Endothelial cell of umbilical vein (primary cell): ENCODE measurements around the gene C16orf87. TPM values are rescaled to one million over a fixed set of nuclear protein-coding genes. Genes with fewer than 3 reads are reported as not detected.

Source experiments
- BruUV-seq: library from RNA; stranded (reverse); fragments of 400-500 nt; replicated peaks from 2 replicates; lab custom pipeline; 2021; lab: Mats Ljungman, UMichigan
- CTCF ChIA-PET: fragments of 300-600, 350-600 bp; sonication (Branson Sonifier 250); formaldehyde crosslinking; loops from one replicate; lab custom pipeline; 2021; ENCODE audit warnings: antibody characterized with exemption, inconsistent platforms; lab: Charles Lee
- POLR2A ChIA-PET: fragments of 300-600, 350-600 bp; sonication (Branson Sonifier 250); formaldehyde crosslinking; loops from one replicate; lab custom pipeline; 2021; ENCODE audit warnings: antibody characterized with exemption, inconsistent platforms; lab: Charles Lee
- DNase-seq: peaks from one replicate; pipeline ENCODE4 v3.0.0-alpha.2; 2011; ENCODE audit warnings: low read depth, low spot score
- FAIRE-seq: peaks from 2 replicates; lab custom pipeline; 2011; peaks lifted over from hg19 to GRCh38; lab: Jason Lieb, UNC
- H2AFZ ChIP-seq: 2 replicates; pipeline ENCODE4 v1.6.0; 2012; ENCODE audit warnings: low read depth, low read length, control low read depth, inconsistent platforms
- H3K27ac ChIP-seq: 2 replicates; pipeline ENCODE4 v1.5.1; 2011; ENCODE audit warnings: low read depth, mild to moderate bottlenecking, control low read depth, low read length, moderate library complexity; ENCODE audit not compliant: insufficient read depth
- H3K27me3 ChIP-seq, 2 experiments: 2 replicates each; pipeline versions ENCODE4 v1.6.0 to v1.6.1; 2011; ENCODE audit warnings: low read length in 2 of 2, mixed read lengths in 1 of 2; ENCODE audit not compliant: control insufficient read depth in 2 of 2, insufficient read depth in 2 of 2
- H3K36me3 ChIP-seq, 2 experiments: 2 replicates in 1 of 2; 3 replicates in 1 of 2; pipeline ENCODE4 v1.5.1; 2011; ENCODE audit warnings: low read length in 2 of 2, mild to moderate bottlenecking in 1 of 2, moderate library complexity in 1 of 2; ENCODE audit not compliant: control insufficient read depth in 2 of 2, insufficient read depth in 2 of 2; ENCODE audit errors: extremely low read depth in 1 of 2
- H3K4me1 ChIP-seq: 3 replicates; pipeline ENCODE4 v1.5.1; 2011; ENCODE audit warnings: mild to moderate bottlenecking, low read length; ENCODE audit not compliant: control insufficient read depth, insufficient read depth; ENCODE audit errors: extremely low read depth
- H3K4me2 ChIP-seq: 2 replicates; pipeline ENCODE4 v1.6.1; 2011; ENCODE audit warnings: low read length, control low read depth, mixed read lengths; ENCODE audit not compliant: insufficient read depth
- H3K4me3 ChIP-seq, 3 experiments: fragments of 200-600 bp in 1 of 3; sonication (generic), shearing (Covaris generic) in 1 of 3; replicated peaks in 1 of 3; 2 replicates each; pipeline ENCODE4 v1.5.1; 2011 to 2016; ENCODE audit warnings: control low read depth in 3 of 3, low read length in 3 of 3, mild to moderate bottlenecking in 2 of 3, inconsistent platforms in 1 of 3, low read depth in 1 of 3, moderate library complexity in 1 of 3; ENCODE audit not compliant: insufficient read depth in 1 of 3
- H3K79me2 ChIP-seq: 2 replicates; pipeline ENCODE4 v1.6.0; 2012; ENCODE audit warnings: low read length, inconsistent platforms; ENCODE audit not compliant: control insufficient read depth, insufficient read depth
- H3K9ac ChIP-seq: replicated peaks from 2 replicates; pipeline ENCODE3; 2011; ENCODE audit warnings: low read length, control low read depth; ENCODE audit not compliant: insufficient read depth; ENCODE audit errors: extremely low read depth
- H3K9me1 ChIP-seq: replicated peaks from 3 replicates; pipeline ENCODE4 v1.6.0; 2011; ENCODE audit warnings: mild to moderate bottlenecking, low read length; ENCODE audit not compliant: control insufficient read depth, insufficient read depth; ENCODE audit errors: extremely low read depth
- H3K9me3 ChIP-seq: replicated peaks from 2 replicates; pipeline ENCODE4 v1.5.1; 2012; ENCODE audit warnings: low read length, inconsistent platforms; ENCODE audit not compliant: control insufficient read depth, insufficient read depth
- H4K20me1 ChIP-seq: replicated peaks from 2 replicates; pipeline ENCODE3; 2011; ENCODE audit warnings: mild to moderate bottlenecking, low read length; ENCODE audit not compliant: control insufficient read depth, insufficient read depth; ENCODE audit errors: extremely low read depth
- CTCF ChIP-seq, 2 donors: IDR thresholded peaks; 1 replicate in 1 of 2; 2 replicates in 1 of 2; pipeline ENCODE4 v1.5.1; 2011; ENCODE audit warnings: low read length in 2 of 2, mild to moderate bottlenecking in 2 of 2, moderate library complexity in 2 of 2, control low read depth in 1 of 2, inconsistent platforms in 1 of 2, low read depth in 1 of 2; ENCODE audit not compliant: insufficient read depth in 1 of 2; ENCODE audit errors: extremely low read depth in 1 of 2
- EZH2 ChIP-seq: IDR thresholded peaks from 2 replicates; pipeline ENCODE4 v1.6.1; 2012; ENCODE audit warnings: borderline replicate concordance, low read depth, mild to moderate bottlenecking, moderate library complexity, low read length, inconsistent platforms; ENCODE audit not compliant: severe bottlenecking
- FOS ChIP-seq: IDR thresholded peaks from 2 replicates; pipeline ENCODE4 v1.6.1; 2011; ENCODE audit warnings: mild to moderate bottlenecking, low read length, moderate library complexity, borderline replicate concordance; ENCODE audit not compliant: insufficient read depth
- GATA2 ChIP-seq: IDR thresholded peaks from 2 replicates; pipeline ENCODE4 v1.7.0; 2011; ENCODE audit warnings: low read depth, mild to moderate bottlenecking, moderate library complexity, mixed read lengths, low read length; ENCODE audit not compliant: insufficient read length, insufficient read depth
- JUN ChIP-seq: IDR thresholded peaks from 2 replicates; pipeline ENCODE4 v1.6.1; 2011; ENCODE audit warnings: borderline replicate concordance, low read depth; ENCODE audit not compliant: insufficient read length, insufficient read depth
- MAX ChIP-seq: IDR thresholded peaks from 2 replicates; pipeline ENCODE4 v1.6.1; 2011; ENCODE audit not compliant: insufficient read depth, insufficient read length
- MYC ChIP-seq: IDR thresholded peaks from one replicate; pipeline ENCODE4 v1.6.1; 2011; ENCODE audit warnings: mild to moderate bottlenecking, low read depth, low read length
- POLR2A ChIP-seq: IDR thresholded peaks from 2 replicates; pipeline ENCODE4 v1.6.1; 2012; ENCODE audit warnings: low read depth, mild to moderate bottlenecking, control low read depth, low read length
- POLR2AphosphoS5 ChIP-seq: IDR thresholded peaks from 2 replicates; pipeline ENCODE4 v1.6.1; 2012; ENCODE audit warnings: low read depth, mild to moderate bottlenecking, control low read depth, low read length, moderate library complexity; ENCODE audit not compliant: insufficient read depth
- dilution Hi-C: fragments of 300-500 bp; cut with MboI; formaldehyde crosslinking; loops from one replicate; pipeline ENCODE4 v1.15.0; 2019; ENCODE audit warnings: low sequenced_read_pairs; ENCODE audit not compliant: extremely low pct_ligation_motif_present
- intact Hi-C: fragments of 100-400 bp; cut with micrococcal nuclease; formaldehyde crosslinking; loops from one replicate; pipeline ENCODE4 v1.10.0; 2022
- polyA plus RNA-seq, 4 experiments: library from polyadenylated mRNA; depleted of rRNA in 3 of 4; stranded (reverse) in 3 of 4; unstranded in 1 of 4; fragments of >200 nt; gene quantifications; 2 replicates each; pipeline versions ENCODE4 v1.2.1 to v1.2.3, GENCODE V29; 2011 to 2012; ENCODE audit warnings: missing spikeins in 1 of 4
- total RNA-seq: library from RNA; stranded (reverse); gene quantifications from 2 replicates; pipeline ENCODE4 v1.2.3, GENCODE V29; 2021

C16orf87 gene
- total and polyA plus RNA-seq, 2 donors (not counting 3 experiments of a cell fraction or from before 2014, with no cell fraction given) = 2.4 to 8.5 TPM

GRCh38 chr16:46759309-46759708 lies 71.7 kb downstream of the C16orf87 start:
- Histone ChIP-seq H3K79me2 (no peaks in the 10 kb centered on the region), H3K9ac (no peak overlapping the region), H3K9me1 (no peaks in the 10 kb centered on the region), H4K20me1 (no peaks in the 10 kb centered on the region), H2AFZ (no peak overlapping the region), H3K27ac (no peak overlapping the region), H3K36me3 (no peaks in the 10 kb centered on the region), H3K4me2 (no peak overlapping the region), H3K4me3 (no peak overlapping the region), H3K27me3 (peaks cover 0 to 7% of the 10 kb centered on the region in 2 experiments), H3K9me3 (no peaks in the 10 kb centered on the region), H3K4me1 (no peaks in the 10 kb centered on the region)
- CTCF ChIA-PET = no interaction called here
- TF ChIP-seq CTCF (IDR thresholded peaks at IDR 0.05; ENCODE audit: extremely low read depth in 1 of 2, insufficient read depth in 1 of 2, low read depth in 1 of 2, low read length in 2 of 2) (no peak), GATA2 (no peak)
- FAIRE-seq (no peak), DNase-seq (no peak)
- intact Hi-C loops (no loop called here), dilution Hi-C loops (no loop called here)
- POLR2A ChIA-PET = no interaction called here
- no TSS peak for BruUV-seq

GRCh38 chr16:46757339-46758050 lies 73.5 kb downstream of the C16orf87 start:
- Histone ChIP-seq H2AFZ (no peak overlapping the region), H3K9me3 (no peaks in the 10 kb centered on the region), H3K9me1 (no peaks in the 10 kb centered on the region), H3K36me3 (no peaks in the 10 kb centered on the region), H3K79me2 (no peaks in the 10 kb centered on the region), H4K20me1 (no peaks in the 10 kb centered on the region), H3K27ac (no peak overlapping the region), H3K4me1 (no peaks in the 10 kb centered on the region), H3K4me2 (no peak overlapping the region), H3K4me3 (no peak overlapping the region), H3K27me3 (peaks cover 0 to 7% of the 10 kb centered on the region in 2 experiments), H3K9ac (no peak overlapping the region)
- DNase-seq = no peak
- POLR2A ChIA-PET = no interaction called here
- no peak for FAIRE-seq
- BruUV-seq = no TSS peak
- TF ChIP-seq JUN (no peak), POLR2A (no peak), FOS (no peak), POLR2AphosphoS5 (no peak), GATA2 (no peak), EZH2 (no peak), MAX (no peak), MYC (no peak), CTCF (IDR thresholded peaks at IDR 0.05; ENCODE audit: extremely low read depth in 1 of 2, insufficient read depth in 1 of 2, low read depth in 1 of 2, low read length in 2 of 2) (no peak)
- intact Hi-C loops (no loop called here), dilution Hi-C loops (no loop called here)
- CTCF ChIA-PET = no interaction called here
